GM15510 (cell line): Measurements from ENCODE around the gene XAF1.

Experiments used
- POLR2A ChIP-seq: IDR thresholded peaks from 3 replicates; pipeline ENCODE4 v1.6.1; 2011; ENCODE audit warnings: borderline replicate concordance; ENCODE audit not compliant: insufficient read length; ENCODE audit errors: extremely low read depth

XAF1 gene

DNA sequence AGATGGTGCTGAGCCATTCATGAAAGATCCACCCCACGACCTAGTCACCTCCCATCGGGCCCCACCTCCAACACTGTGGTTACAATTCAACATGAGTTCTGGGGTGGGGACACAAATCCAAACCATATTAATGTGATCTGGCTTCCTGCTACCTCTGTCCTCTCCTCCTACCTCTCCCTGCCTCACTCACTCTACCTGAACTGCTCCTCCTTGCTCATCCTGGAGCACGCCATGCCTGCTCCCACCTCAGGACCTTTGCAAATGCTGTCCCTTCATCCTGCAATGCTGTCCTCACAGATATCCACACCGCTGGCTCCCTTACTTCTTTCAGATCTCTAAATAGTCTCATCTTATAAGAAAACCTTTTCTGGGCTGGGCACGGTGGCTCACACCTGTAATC lies 31.8 kb upstream of the XAF1 start:
- TF ChIP-seq POLR2A, result no peak

DNA sequence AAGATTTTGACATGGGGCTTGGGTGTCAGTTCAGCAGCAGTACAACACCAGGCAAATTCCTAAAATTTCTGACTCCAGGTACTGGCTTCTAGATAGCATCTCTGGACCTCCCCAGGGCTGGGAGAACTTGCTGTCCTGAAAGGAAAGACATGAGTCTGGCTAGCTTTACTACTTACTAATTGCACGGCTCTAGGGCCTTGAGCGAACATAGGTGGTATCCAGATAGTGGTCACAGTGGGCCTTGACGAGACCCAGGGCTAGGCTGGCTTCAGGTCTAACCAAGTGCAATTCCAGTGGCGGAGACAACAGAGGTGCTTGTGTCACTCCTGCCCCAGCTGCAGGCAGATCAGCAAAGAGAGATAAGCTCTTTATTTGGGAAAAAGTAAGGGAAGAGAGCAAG lies 26.3 kb upstream of the XAF1 start:
- TF ChIP-seq POLR2A, result no peak

DNA sequence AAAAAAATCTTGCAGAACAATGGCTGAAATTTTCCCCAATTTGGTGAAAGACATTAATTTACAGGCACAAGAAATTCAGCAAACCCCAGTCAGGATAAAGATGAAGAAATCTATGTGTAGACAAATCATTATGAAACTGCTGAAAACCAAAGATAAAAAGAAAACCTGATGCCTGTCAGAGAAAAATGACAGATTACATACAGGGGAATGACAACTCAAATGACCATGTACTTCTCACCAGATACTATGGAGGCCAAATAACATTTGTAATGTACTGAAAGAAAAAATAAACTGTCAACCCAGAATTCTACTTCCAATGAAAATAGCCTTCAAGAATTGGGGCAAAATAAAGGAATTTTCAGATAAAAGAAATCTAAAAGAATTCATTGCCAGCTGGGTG lies 7.2 kb upstream of the XAF1 start:
- no peak for TF ChIP-seq POLR2A

DNA sequence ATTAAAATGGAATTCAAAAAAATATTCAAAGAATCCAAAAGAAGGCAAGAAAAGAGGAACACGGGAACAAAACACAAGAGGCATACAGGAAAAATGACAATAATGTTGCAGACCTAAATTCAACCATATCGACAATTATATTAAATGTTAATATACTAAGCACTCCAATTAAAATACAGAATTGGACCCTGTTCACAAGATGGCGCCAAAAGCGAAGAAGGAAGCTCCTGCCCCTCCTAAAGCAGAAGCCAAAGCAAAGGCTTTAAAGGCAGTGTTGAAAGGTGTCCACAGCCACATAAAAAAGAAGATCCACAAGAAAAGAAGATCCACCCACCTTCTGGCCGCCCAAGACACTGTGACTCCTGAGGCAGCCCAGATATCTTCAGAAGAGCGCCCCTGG lies 6.3 kb upstream of the XAF1 start:
- no peak for TF ChIP-seq POLR2A

DNA sequence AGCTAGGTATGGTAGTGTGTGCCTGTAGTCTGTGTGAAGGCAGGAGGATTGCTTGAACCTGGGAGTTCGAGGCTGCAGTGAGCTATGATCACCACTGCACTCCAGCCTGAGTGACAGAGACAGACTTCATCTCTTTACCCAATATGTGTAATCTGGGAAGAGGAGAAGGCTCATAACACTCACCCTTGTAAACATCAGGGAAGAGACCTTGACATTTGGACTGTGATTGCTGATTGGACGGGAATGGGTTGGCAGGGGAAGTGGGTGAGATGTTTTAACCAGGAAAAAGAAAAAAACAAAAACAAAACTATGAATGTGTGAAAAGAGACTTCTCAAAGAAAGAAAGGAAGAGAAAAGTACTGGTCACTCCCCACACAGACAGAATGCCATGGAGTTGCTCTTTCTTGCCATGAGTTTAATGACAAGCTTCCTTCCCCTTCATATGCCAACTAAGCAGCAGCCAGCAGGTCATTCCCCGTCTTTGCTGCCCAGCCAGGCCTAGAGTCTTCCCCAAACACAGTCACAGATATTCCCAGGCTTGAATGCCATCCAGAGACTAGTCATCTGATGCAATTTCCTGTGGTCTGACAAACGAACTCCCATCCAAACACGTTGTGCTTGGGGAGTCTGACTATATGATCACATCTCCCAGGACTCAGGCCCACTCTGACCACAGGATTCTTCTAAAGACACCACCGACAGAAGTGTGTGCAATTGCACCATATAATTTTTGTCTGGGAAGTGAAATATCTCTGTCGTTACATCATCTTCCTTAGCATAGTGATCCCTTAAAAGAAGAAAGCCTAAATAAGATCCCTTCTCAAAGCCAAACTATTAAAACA lies 3.6 kb upstream of the XAF1 start:
- TF ChIP-seq POLR2A, result no peak

DNA sequence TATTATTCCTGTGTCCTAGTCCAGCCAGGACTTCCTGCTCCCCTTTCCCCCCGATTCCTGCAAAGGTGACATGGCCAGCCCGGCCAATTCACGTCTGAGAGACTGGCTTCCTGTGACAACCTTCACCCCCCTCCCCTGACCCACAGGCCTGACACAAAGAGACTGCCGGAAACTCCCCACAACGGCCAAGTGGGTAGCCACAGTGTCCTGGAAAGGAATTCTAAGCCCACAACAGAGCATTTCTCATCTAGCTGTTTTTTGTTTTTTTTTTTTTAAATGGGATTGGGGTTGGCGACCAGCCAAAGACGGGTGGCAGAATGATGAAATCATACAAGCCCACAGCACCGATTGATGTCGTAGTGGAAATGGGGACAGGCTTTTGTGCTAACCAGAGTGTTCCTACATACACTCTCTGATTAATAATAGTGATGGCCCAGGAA lies 2.8 kb upstream of the XAF1 start:
- no peak for TF ChIP-seq POLR2A

DNA sequence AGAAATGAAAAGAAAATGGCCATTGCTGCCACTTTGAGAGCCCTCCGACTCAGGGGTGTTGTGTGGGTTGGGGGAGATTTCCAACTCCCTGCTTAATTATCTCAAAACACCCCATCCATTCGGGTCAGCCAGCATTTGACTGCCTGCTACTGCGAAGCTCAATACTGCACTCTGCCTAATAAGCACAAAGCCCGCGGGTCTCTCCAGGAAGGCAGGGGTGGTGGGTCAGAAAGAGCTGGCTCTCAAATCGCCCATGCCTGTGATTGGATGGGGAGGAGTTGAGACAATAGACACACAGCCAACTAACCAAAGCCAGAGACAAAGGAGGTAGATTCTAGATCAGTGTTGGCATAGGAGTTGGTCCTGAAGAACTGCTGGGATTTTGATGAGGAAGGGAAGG lies 2.3 kb upstream of the XAF1 start:
- TF ChIP-seq POLR2A, result no peak

DNA sequence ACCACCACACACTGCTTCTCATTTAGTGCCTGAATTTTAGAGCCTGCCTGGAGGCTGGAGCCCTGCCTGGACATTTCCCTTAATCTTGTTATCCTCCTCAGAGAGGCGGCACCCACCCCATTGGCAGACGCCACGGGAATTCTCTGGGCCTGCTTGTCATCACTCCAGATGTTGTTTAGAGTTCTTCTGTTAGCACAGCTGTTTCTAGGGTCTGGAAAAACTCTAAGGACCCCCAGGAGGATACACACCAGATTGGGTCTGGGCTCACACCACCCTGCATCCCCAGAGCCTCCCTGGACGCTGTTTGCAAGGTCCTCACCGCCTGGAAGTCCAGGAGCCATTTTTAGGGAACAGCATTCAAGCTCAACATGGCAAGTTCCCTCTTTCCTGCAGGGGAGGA lies 565 bp upstream of the XAF1 start:
- TF ChIP-seq POLR2A, result no peak

DNA sequence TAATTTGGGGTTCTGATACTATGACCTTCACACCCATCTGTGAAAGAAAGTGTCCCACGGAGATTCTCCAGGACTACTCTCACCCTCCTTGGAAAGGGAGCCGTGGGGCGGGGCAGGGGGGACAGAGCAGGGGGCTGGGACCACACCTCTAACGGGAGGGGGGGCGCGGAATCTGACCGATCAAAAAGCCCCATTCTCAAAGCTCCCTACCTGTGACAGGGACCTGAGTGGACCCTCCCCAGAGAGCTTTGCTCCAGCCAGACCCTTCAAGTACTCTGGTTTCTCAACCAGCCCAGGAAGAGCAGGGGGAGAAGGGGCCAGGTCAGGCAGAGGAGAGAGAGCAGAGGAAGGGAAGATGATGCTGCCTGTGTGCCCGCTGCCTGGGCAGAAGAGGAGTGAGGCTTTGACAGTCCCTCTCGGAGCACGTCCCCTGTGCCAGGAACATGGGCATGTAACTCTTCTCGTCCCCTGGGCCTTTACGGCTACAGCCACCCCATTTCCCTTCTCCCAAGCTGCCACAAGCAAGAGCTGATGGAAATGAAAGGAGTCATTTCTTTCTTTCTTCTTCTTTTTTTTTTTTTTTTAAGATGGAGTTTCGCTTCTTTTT lies 682 bp downstream of the XAF1 start:
- TF ChIP-seq POLR2A, result no peak

DNA sequence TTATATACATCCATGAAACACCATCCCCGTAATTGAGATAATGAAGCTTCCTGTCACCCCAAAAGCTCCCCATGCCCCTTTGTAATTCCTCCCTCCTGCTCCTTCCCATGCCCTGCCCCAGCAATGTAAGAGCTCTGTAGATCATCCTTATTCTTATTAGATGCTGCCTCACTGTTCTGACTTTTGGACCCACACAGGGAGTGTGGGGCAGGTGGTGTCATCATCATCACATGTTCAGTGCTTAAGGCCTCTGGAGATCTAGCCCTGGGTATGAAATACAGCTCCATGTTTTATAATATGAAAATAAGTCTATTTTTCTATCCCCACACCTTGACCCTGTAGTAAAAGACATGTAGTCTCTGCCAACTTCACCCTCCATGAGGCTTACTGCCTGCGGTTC lies 1.9 kb downstream of the XAF1 start:
- TF ChIP-seq POLR2A, result no peak

DNA sequence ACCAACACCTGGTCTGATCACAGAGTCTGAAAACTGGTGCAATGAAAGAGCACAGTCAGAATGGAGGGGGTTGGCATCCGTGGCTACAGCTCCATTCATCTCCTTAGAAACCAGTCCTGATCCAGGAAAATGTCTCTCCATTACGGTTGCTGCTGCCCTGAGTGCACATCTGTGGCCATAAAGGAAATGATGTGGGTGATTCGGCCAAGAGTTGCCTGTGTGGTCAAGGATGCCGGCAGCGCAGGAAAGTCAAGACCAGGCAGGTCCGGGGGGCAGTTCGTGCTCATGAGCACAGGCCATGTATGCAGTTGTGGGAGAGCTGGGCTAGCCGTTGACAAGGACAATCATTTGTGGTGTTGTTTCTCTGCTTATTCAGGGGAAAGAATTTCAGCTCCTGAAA lies 5.9 kb downstream of the XAF1 start:
- no peak for TF ChIP-seq POLR2A

DNA sequence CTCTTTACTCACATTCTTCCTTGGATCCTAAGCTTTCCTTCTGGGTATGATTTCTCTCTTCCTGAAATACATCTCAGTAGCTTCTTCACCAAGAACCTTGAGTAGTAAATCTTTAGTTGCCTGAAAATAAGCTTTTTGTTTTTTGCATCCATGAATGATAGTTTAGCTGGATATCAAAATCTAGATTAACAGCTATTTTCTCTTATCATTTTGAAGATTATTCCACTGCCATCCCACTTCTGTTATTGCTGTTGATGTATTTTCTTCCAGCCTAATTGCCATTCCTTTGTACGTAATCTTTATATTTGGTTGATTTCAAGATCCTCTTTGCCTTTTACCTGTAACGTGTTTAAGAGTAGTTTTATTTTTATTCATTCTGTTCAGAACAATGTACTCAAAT lies 12.6 kb downstream of the XAF1 start:
- TF ChIP-seq POLR2A, result no peak

DNA sequence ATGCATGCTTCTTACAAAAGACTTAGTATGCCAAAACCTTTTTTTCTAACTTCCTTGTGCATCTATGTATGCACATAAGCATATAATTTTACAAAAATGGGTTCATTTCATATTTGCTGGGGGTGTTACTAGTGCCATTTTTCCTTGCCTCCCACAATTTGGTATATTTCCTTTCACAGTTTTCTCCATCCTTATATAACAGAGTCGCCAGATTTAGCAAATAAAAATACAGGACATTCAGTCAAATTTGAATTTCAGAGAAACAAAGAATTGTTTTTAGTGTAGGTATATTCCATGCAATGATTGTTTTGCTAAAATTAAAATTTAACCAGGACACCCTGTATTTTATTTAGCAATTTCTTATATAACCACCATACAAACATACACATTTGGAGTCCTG lies 16.2 kb downstream of the XAF1 start:
- TF ChIP-seq POLR2A, result no peak

DNA sequence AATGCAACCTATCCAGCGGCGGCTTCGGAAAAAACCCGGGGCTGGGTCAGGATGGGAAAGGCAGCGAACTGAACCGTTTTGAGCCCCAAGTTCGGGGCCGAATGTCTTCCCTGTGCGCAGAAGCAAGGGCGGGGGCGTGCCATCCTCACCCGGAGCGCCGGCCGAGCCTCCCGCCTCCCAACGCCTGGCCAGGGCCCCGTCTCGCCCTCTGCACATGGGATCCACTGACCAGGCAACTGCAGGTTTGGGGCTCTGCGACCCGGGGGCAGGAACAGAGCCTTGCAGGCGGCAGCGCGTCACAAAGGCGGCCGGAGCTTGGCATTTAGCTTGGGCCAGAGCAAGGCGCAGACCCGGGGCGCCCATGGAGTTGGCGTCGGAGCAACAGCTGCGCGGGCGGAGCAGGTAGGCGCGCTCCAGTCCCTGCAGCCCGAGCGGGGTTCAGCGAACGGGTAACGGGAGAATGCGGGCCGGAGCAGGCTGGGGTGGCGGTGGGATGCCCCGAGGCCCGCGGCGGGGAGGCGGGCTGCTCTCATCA lies 20.1 kb downstream of the XAF1 start, which contains the start of gene FBXO39:
Gene FBXO39 (plus strand): TSS at position 345 of the 535 bp plus-strand sequence. CDS start 3,654 bp downstream, outside the sequence.
- TF ChIP-seq POLR2A, result no peak

DNA sequence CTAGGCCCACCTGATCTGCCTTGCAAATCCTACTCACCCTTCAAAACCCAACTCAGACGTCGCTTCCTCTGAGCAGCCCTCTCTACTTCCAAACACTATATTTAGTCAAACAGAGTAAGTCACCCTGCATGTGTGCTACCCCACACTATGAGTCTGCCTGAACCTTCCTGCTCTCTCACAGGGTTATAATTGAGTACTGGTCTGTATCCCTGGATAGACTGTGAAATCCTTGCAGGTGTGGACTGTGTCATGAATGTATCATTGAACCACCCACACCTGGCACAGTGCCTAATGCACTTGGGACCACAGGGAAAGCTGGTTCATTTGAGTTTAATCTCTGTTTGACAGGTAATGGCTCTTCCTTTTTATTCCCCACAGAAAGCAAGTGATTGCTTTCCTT lies 23.6 kb downstream of the XAF1 start:
- TF ChIP-seq POLR2A, result no peak

DNA sequence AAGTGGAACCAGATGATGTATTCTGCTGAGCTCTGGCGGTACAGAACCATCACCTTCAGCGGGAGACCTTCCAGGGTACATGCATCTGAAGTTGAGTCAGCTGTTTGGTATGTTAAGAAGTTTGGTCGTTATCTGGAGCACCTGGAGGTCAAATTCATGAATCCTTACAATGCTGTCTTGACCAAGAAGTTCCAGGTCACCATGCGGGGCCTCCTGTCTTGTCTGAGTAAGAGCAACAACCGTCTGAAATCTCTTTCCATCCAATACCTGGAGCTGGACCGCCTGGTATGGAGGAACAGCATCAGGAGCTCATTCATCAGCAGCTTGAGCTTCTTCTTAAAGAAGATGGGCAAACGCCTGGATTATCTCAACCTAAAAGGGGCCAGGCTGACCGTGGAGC lies 24.2 kb downstream of the XAF1 start:
- no peak for TF ChIP-seq POLR2A
